MCF 10A (cell line): ENCODE results near the gene CGNL1. TPM values are rescaled to one million over a fixed set of nuclear protein-coding genes. Genes with fewer than 3 reads are reported as not detected.

Experiments
- BruUV-seq: library from RNA; stranded (reverse); fragments of 400-500 nt; replicated peaks from 2 replicates; lab custom pipeline; 2021; lab: Mats Ljungman, UMichigan
- CTCF ChIA-PET: fragments of 300-600 bp; sonication (Branson Sonifier 250); formaldehyde crosslinking; extraction: SDS; loops from one replicate; lab custom pipeline; 2021; ENCODE audit warnings: antibody characterized with exemption, inconsistent platforms; lab: Yijun Ruan, JAX
- POLR2A ChIA-PET: fragments of 300-600, 350-650 bp; sonication (Branson Sonifier 250); formaldehyde crosslinking; extraction: SDS; loops from one replicate; lab custom pipeline; 2020; ENCODE audit warnings: antibody characterized with exemption, inconsistent platforms; lab: Yijun Ruan, JAX
- DNase-seq: peaks from one replicate; pipeline ENCODE4 v3.0.0-alpha.2; 2018; ENCODE audit not compliant: unreplicated experiment
- H3K27ac Mint-ChIP-seq: one replicate; pipeline ENCODE4 v1.8.0; 2022; ENCODE audit warnings: mild to moderate bottlenecking, low read depth, mixed read lengths; ENCODE audit not compliant: unreplicated experiment
- H3K27me3 Mint-ChIP-seq: one replicate; pipeline ENCODE4 v1.8.0; 2022; ENCODE audit warnings: mixed read lengths; ENCODE audit not compliant: insufficient read depth, unreplicated experiment
- H3K36me3 Mint-ChIP-seq: one replicate; pipeline ENCODE4 v1.8.0; 2022; ENCODE audit warnings: mild to moderate bottlenecking, moderate library complexity, mixed read lengths; ENCODE audit not compliant: insufficient read depth, unreplicated experiment
- H3K4me1 Mint-ChIP-seq: one replicate; pipeline ENCODE4 v1.8.0; 2022; ENCODE audit warnings: mixed read lengths; ENCODE audit not compliant: insufficient read depth, unreplicated experiment
- H3K4me3 Mint-ChIP-seq: one replicate; pipeline ENCODE4 v1.8.0; 2022; ENCODE audit warnings: mild to moderate bottlenecking, moderate library complexity, mixed read lengths; ENCODE audit not compliant: unreplicated experiment
- H3K9me3 Mint-ChIP-seq: one replicate; pipeline ENCODE4 v1.8.0; 2022; ENCODE audit warnings: mixed read lengths; ENCODE audit not compliant: unreplicated experiment
- intact Hi-C: fragments of 100-400 bp; cut with micrococcal nuclease; formaldehyde crosslinking; loops from 2 replicates; pipeline ENCODE4 v1.14.1; 2022
- total RNA-seq: library from RNA; stranded (reverse); gene quantifications from 2 replicates; pipeline ENCODE4 v1.2.3, GENCODE V29; 2022
- TF ChIP-seq, protein P1 (sequence below): fragments of 200-600 bp; IDR thresholded peaks from one replicate; pipeline ENCODE4 v1.8.0; 2022; ENCODE audit warnings: antibody characterized with exemption, mild to moderate bottlenecking; ENCODE audit not compliant: unreplicated experiment

Gene CGNL1
- total RNA-seq, 1 experiment from 2014 or later: 0.05 TPM

DNA sequence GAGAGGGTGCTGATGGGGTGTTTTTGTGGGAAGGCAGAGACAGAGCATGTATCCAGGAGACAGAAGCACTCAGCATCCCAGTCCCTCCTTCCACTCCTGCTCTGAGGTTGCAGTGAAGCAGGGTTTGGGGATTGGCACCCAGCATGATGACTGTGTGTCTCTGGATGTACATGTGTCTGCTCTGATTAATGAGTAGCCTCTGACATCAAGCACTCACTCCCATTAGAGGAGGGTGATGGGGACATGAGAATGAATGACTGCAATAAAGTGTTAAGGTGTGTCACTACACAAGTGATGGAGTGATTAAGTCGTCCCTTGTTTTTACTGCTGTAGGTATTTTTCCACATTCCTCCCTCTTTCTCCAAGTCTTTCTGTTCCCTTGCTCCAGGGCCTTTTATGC is 205.8 kb downstream of the CGNL1 start:
- ChIA-PET POLR2A (no interaction called here), CTCF (interaction anchor here (0.8 kb wide), 1 partner anchor 28 kb away, joined by 3 read pairs; no protein-coding TSS in a partner anchor)
- Mint-ChIP-seq H3K9me3 (peaks cover 15% of the 10 kb centered on the region), H3K36me3 (no peaks in the 10 kb centered on the region), H3K27me3 (no peaks in the 10 kb centered on the region), H3K4me1 (no peaks in the 10 kb centered on the region), H3K4me3 (no peak overlapping the region), H3K27ac (no peak overlapping the region)
- intact Hi-C loops: no loop called here
- TF ChIP-seq, protein P1, sequence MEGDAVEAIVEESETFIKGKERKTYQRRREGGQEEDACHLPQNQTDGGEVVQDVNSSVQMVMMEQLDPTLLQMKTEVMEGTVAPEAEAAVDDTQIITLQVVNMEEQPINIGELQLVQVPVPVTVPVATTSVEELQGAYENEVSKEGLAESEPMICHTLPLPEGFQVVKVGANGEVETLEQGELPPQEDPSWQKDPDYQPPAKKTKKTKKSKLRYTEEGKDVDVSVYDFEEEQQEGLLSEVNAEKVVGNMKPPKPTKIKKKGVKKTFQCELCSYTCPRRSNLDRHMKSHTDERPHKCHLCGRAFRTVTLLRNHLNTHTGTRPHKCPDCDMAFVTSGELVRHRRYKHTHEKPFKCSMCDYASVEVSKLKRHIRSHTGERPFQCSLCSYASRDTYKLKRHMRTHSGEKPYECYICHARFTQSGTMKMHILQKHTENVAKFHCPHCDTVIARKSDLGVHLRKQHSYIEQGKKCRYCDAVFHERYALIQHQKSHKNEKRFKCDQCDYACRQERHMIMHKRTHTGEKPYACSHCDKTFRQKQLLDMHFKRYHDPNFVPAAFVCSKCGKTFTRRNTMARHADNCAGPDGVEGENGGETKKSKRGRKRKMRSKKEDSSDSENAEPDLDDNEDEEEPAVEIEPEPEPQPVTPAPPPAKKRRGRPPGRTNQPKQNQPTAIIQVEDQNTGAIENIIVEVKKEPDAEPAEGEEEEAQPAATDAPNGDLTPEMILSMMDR: no peak
- no TSS peak for BruUV-seq
- DNase-seq: no peak

DNA sequence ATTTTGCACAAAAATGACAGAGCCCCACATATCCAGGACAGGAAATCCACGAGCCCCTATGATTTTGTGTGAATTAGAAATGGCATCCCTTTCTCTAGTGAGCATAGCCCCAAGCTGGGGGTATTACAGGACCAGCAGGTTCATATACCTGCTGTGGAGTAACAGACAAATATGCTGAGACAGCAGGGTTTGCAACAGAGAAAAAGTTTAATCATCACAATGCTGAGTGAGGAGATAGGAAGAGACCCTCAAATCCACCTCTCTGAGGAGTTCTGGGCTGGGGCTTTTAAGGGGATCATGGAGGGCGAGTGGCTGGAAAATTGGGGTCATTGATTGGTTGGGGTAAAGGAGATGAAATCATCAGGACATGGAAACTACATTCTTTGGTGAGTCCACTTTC is 207.0 kb downstream of the CGNL1 start:
- BruUV-seq: no TSS peak
- no peak overlapping the region for H3K4me3 Mint-ChIP-seq
- ChIA-PET CTCF (interaction anchor here (0.6 to 0.8 kb wide), 2 partner anchors 10 to 23 kb away, joined by 3 read pairs; no protein-coding TSS in a partner anchor), POLR2A (interaction anchor here (0.6 kb wide), 1 partner anchor 248 kb away, joined by 3 read pairs; no protein-coding TSS in a partner anchor)
- H3K4me1 Mint-ChIP-seq: no peaks in the 10 kb centered on the region
- no peak for DNase-seq
- TF ChIP-seq, protein P1: no peak
- H3K27ac Mint-ChIP-seq: no peak overlapping the region
- intact Hi-C loops: no loop called here
- H3K36me3 Mint-ChIP-seq: no peaks in the 10 kb centered on the region
- H3K27me3 Mint-ChIP-seq: no peaks in the 10 kb centered on the region
- H3K9me3 Mint-ChIP-seq: peaks cover 15% of the 10 kb centered on the region

DNA sequence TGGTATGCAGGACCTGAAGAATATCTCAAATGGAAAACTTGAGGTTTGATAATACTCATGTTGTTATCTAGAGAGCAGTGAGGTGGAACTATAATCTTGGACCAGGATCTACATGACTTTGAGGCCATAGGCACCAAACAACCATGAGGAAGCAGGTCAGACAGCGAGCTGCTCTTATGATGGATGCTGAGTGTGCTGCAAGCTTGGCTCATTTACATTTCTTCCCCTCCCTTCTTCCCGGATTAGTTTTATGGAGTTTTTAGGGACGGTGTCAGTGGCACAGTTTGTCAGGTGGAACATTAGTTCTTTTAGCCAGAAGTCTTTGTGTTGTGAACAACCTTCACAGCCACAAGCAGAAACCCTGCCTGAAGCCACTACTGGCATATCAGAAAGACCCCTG is 207.4 kb downstream of the CGNL1 start:
- DNase-seq: no peak
- intact Hi-C loops: no loop called here
- Mint-ChIP-seq H3K4me1 (no peaks in the 10 kb centered on the region), H3K4me3 (no peak overlapping the region), H3K36me3 (no peaks in the 10 kb centered on the region), H3K27ac (no peak overlapping the region), H3K9me3 (peaks cover 15% of the 10 kb centered on the region), H3K27me3 (no peaks in the 10 kb centered on the region)
- CTCF ChIA-PET: interaction anchor here (1.7 kb wide), 1 partner anchor 22 kb away, joined by 4 read pairs; no protein-coding TSS in a partner anchor
- no TSS peak for BruUV-seq
- TF ChIP-seq, protein P1: no peak
- POLR2A ChIA-PET: interaction anchor here (1.5 kb wide), 1 partner anchor 27 kb away, joined by 5 read pairs; no protein-coding TSS in a partner anchor

DNA sequence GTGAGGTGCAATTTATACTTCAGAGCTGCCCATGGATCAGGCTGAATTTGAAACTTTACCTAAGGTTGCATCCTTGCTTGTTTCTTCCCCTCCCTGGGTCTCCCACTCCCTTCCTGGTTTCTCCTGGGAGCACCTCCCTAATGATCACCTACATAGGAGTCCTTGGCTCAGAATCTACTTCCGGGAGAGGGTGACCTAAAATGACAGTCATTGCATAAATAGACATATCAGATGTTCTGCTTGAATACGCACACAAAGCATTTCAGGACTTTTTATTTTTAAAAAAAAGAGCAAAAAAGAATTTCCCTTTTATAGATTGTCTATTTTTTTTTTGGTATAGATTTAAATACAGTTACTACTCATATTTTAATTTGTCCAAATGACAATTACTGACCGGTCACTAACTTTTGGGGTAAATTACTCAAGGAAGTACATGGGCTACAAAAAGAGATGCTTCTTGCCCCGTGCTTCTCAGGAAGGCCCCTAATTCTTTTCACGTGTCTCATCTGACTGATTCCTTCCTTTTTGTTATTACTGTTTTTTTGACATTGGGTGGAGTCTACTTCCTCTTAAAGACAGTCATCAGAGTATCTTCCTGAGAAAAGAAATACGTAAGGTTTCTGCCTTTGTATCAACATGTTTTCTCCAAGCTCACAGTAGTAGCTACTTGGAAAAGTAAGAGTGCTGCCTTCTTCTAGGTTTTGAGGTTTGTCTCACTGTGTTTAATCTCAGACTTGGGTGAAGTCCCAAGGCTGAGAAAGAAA is 210.5 kb downstream of the CGNL1 start:
- no peak for DNase-seq
- CTCF ChIA-PET: interaction anchor here (0.6 to 1.4 kb wide), 4 partner anchors 13 to 267 kb away, joined by 3 read pairs; no protein-coding TSS in a partner anchor
- Mint-ChIP-seq H3K27ac (no peak overlapping the region), H3K4me3 (no peak overlapping the region), H3K4me1 (peaks cover 12% of the 10 kb centered on the region), H3K36me3 (peaks cover 4% of the 10 kb centered on the region), H3K27me3 (no peaks in the 10 kb centered on the region), H3K9me3 (peaks cover 15% of the 10 kb centered on the region)
- BruUV-seq: no TSS peak
- POLR2A ChIA-PET: interaction anchor here (0.7 to 1.0 kb wide), 2 partner anchors 20 to 23 kb away, joined by 3 to 4 read pairs; no protein-coding TSS in a partner anchor
- intact Hi-C loops: no loop called here
- TF ChIP-seq, protein P1: no peak
